Measurements from ENCODE around the gene COX18. TPM values are rescaled to one million over a fixed set of nuclear protein-coding genes. Genes with fewer than 3 reads are reported as not detected.

The COX18 gene
- total RNA-seq, 1 donor from 2014 or later, result 19.6 TPM

DNA sequence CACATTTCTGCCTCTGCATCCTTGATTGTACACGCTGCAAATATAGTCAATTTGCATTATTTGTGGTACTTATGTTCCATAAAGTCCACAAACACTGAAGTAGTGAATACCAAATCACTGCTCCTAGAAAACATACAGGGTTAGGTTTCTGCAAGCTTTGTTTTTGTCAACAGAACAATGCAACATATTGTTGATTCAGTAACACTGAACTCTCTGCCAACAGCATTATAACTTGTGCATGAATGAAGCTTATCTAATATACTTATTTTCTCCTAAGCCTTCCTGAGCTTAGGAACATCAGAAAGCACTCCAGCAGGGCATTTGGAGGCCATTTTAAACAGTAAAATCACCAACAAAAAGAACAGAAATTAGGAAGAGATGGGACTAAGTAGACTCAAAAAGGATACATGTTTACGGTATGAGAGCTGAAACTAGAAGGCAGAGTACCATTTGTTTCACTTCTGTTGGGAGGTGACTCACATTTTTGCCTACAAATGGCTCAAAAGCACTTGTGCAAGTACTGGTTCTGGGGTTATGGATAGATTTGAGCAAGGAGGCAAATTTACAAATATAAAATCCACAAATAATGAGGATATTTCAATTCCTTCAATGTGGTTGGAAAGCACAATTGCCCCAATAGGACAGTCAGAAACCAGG is 14.1 kb downstream of the COX18 start:
- no peak overlapping the region for H3K4me3 ChIP-seq (ENCODE audit: low read depth, low read length)
- no peak for DNase-seq (ENCODE audit: low read depth)
- TF ChIP-seq, protein P1, sequence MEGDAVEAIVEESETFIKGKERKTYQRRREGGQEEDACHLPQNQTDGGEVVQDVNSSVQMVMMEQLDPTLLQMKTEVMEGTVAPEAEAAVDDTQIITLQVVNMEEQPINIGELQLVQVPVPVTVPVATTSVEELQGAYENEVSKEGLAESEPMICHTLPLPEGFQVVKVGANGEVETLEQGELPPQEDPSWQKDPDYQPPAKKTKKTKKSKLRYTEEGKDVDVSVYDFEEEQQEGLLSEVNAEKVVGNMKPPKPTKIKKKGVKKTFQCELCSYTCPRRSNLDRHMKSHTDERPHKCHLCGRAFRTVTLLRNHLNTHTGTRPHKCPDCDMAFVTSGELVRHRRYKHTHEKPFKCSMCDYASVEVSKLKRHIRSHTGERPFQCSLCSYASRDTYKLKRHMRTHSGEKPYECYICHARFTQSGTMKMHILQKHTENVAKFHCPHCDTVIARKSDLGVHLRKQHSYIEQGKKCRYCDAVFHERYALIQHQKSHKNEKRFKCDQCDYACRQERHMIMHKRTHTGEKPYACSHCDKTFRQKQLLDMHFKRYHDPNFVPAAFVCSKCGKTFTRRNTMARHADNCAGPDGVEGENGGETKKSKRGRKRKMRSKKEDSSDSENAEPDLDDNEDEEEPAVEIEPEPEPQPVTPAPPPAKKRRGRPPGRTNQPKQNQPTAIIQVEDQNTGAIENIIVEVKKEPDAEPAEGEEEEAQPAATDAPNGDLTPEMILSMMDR (conservative IDR thresholded peaks at IDR 0.05; ENCODE audit: low read depth, low read length), result no peak

DNA sequence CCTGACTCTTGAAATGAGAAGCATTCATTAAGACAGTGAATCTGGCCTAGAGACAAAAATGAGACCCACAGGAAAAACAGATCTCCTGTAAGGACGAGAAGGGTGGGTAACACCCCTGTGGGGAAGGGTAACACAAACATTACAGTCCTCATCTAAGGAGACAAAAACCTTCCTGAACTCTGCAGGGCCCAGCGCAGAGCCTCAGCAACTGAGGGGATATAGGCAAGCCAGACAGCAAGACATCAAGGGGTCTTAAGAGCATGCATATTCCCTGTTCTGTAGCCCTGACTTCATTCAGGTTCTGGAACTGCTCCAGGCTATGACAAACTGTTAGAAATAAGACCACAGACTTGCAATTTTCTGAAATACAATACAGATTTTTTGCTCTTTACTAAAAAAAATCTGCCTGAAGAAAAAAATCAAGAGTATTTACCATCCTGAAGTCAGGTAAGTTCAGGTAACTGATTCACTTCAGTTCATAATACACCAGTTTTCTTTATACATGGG is 15.5 kb downstream of the COX18 start:
- no peak overlapping the region for H3K4me3 ChIP-seq (ENCODE audit: low read depth, low read length)
- TF ChIP-seq, protein P1 (conservative IDR thresholded peaks at IDR 0.05; ENCODE audit: low read depth, low read length), result no peak
- DNase-seq (ENCODE audit: low read depth), result no peak

DNA sequence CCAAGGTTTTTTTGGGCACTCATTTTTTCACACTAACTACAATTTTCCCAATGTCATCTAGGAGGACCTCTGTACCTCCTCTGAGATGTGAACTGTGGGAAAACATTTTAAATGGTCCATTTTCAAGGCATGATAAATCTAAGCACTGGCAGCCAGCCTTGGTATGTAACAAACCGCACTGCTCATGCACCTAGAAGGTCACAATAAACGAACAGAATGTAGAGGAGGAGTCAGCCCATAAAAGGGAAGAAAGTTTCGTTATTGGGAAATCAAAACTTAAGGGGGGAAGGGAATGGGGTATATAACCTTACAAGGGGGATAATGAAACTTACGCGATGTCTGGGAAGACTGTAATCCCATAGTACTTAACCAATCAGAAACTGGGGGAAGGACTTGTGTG is 16.4 kb downstream of the COX18 start:
- DNase-seq (ENCODE audit: low read depth), result no peak
- TF ChIP-seq, protein P1 (conservative IDR thresholded peaks at IDR 0.05; ENCODE audit: low read depth, low read length), result no peak
- no peak overlapping the region for H3K4me3 ChIP-seq (ENCODE audit: low read depth, low read length)

DNA sequence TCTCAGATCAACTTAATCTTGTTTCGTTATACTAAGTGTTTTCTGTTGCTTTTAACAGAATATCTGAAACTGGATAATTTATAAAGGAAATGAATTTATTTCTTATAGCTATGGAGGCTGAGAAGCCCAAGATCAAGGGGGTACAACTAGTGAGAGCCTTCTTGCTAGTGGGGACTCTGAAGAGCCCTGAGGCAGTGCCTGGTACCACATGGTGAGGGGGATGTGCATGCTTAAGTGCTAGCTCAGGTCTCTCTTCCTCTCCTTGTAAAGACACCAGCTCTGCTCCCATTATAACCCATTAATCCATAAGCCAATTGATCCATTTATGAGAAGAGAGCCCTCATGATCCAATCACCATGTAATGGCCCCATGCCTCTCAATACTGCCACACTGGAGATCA is 17.9 kb downstream of the COX18 start:
- no peak overlapping the region for H3K4me3 ChIP-seq (ENCODE audit: low read depth, low read length)
- no peak for DNase-seq (ENCODE audit: low read depth)
- TF ChIP-seq, protein P1 (conservative IDR thresholded peaks at IDR 0.05; ENCODE audit: low read depth, low read length), result no peak

DNA sequence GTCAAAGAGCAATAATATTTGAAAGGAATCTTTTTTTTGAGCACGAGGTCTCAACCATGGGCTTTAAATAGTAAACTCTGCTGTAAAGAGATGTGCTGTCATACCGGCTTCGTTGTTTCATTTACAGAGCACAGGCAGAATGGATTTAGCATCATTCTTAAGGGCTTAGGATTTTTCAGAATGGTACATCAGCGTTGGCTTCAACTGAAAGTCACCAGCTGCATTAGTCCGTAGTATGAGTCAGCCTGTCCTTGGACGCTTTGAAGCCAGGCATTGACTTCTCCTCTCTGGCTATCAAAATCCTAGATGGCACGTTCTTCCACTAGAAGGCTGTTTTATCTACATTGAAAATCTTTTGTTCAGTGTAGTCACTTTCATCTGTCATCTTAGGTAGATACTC is 23.6 kb downstream of the COX18 start:
- H3K4me3 ChIP-seq (ENCODE audit: low read depth, low read length), result no peak overlapping the region
- no peak for DNase-seq (ENCODE audit: low read depth)
- TF ChIP-seq, protein P1 (conservative IDR thresholded peaks at IDR 0.05; ENCODE audit: low read depth, low read length), result no peak

DNA sequence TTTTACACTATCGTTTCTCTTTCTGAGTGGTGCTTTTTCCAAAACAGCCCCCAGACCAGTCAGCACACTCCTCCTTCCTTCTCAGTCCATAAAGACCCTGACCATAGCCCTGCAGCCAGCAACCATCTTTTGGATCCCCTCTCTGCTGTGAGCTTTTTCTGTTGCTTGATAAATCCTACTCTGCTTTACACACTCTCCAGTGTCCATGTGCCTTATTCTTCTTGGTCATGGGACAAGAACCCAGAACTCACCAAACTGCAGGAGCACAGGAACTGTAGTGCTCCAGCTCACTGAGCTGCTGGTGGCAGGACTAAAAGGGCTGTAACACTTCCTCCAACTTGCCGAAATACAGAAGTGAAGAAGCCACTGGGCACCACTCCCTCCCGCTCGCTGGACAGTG is 32.5 kb downstream of the COX18 start:
- TF ChIP-seq, protein P1 (conservative IDR thresholded peaks at IDR 0.05; ENCODE audit: low read depth, low read length), result no peak
- DNase-seq (ENCODE audit: low read depth), result no peak
- H3K4me3 ChIP-seq (ENCODE audit: low read depth, low read length), result no peak overlapping the region

DNA sequence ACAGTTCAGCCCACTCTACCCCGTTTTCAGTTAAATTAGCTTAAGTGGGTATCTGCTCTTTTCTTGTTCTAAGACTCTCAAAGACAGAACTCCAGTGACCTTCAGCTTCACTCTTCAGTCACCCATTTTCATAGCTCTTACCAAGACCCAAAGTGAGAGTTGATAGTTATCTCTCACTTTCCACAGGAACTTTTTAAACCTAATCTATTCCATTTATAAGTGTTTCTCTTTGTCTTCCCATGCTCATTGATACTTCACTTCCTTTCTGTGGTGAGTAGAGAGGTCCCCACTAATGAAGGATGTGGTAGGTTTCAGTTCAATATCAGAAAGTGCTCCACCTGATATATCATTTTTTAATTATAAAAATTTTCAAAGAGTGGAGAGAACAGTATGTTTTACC is 33.4 kb downstream of the COX18 start:
- TF ChIP-seq, protein P1 (conservative IDR thresholded peaks at IDR 0.05; ENCODE audit: low read depth, low read length), result no peak
- H3K4me3 ChIP-seq (ENCODE audit: low read depth, low read length), result no peak overlapping the region
- DNase-seq (ENCODE audit: low read depth), result no peak
